ENCODE results near the gene CDK15.

Gene CDK15

DNA sequence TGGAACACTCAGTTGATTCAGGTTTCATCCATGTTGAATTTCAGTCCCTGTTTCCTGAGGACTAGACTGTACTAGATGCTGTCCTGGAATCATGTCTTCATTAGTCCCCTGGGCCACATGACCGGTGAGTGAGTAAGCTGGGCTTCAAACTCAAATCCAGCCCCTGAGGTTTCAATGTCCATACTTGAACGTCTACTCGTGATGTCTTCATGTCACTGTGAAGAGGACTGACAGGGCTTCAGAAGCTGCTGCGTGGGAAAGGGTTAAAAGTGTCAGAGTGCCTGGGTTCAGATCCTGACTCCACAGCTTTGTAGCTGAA lies 101.2 kb downstream of the CDK15 start:
- no peak for DNase-seq (ENCODE audit: low spot score)
- no peak for FAIRE-seq

DNA sequence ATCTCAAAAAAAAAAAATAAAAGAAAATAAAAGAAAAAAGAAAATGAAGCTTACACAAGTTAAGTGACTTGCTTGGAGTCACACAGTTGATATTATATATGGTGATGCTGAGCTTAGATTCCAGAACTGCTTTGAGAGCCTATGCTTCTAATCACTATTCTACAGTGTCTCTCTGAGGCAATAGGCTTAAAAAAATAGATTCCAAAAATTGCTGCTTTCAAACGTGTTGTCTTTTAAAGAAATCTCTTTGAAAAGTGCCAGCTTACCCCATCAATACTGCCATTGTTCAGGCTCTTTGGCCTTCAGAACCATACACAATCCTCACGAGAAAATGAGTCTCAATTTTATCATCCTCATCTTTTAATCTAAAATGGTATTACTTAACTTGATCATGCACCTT lies 102.6 kb downstream of the CDK15 start:
- DNase-seq (ENCODE audit: low spot score) (no peak), FAIRE-seq (no peak)

DNA sequence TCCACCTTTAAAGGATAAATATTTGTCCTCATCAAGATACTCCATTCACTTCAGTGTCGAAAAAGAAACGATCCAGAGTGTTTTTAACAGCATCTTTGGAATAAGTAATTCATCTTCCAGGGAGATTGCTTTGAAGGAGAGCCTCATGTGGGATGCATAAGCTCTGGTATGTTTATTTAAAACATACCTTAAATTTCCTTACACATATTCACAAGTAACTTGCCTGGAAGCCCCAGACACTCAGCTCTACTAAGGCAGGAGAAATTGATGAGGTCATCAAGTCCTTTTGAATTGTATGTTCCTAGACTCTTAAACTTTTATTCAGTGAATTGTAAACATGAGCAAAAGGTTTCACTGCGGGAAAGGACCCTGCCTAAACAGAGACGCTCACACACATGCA lies 103.0 kb downstream of the CDK15 start:
- peak; percentile 30 for DNase-seq (ENCODE audit: low spot score)
- FAIRE-seq: no peak

DNA sequence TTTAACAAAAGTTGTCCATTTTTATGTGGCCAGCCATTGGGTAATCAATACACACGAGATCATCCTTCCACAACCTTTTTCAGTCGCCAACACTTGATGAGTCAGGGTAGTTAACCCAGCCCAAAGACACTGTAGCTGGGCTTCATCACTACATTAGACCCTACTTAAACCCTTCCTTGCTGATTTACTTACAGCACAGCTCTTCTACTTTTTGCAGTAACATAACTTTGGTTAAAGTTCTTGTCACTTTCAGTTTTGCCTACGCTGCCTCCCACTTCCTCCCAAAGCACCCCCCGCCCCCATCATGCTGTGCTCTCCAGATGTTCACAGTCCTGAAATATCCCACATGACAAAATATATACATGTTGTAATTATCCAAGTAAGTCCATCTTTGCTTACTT lies 103.6 kb downstream of the CDK15 start:
- no peak for DNase-seq (ENCODE audit: low spot score)
- FAIRE-seq: no peak

DNA sequence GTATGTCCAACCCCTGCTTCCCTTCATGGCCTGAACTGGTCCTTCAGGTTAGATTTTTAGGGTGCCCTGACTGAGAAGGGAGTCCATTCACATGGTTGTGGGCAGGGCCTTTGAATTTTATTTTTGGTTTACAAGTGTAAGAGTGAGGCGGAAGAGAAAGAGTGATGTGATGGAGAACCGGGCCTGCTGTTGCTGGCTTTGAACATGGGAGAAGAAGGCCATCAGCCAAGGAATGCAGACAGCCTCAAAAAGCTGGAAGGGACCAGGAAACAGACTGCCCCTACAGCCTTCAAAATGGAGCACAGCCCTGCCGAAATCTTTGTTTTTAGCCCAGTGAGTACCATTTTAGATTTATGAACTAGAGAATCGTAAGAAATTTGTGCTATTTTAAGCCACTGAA lies 105.0 kb downstream of the CDK15 start:
- DNase-seq (ENCODE audit: low spot score): no peak
- no peak for FAIRE-seq

DNA sequence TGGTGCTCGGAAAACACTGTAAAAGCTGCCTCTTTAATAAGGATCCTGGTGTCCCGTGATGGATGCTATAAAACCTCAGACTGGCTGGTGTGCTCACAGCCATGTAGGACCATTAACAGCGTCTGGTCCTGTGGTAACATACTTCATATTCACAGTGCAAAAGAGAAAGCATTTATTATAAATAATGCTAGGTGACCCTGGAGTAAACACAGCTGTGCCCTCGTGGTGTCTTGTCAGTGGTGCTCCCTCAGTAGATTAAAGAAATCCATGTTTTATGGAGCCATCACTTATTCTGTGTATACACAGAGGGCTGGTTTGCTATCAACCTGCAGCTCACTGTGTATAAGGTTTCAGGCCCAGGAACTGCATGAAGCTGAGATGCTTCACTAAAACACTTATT lies 106.9 kb downstream of the CDK15 start:
- DNase-seq (ENCODE audit: low spot score): no peak
- no peak for FAIRE-seq

DNA sequence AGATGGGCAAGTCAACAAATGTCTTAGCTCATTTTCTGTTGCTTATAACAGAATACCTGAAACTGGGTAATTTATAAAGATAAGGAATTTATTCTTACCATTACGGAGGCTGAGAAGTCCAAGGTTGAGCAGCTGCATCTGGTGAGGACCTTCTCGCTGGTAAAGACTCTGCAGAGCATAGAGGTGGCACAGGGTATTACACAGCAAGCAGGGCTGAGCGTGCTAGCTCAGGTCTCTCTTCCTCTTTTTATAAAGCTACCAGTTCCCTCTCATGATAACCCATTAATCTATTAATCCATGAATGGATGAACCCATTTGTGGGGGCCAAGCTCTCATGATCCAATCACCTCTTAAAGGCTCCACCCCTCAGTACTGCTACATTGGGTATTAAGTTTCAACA lies 109.1 kb downstream of the CDK15 start:
- DNase-seq (ENCODE audit: low spot score): no peak
- FAIRE-seq: no peak

DNA sequence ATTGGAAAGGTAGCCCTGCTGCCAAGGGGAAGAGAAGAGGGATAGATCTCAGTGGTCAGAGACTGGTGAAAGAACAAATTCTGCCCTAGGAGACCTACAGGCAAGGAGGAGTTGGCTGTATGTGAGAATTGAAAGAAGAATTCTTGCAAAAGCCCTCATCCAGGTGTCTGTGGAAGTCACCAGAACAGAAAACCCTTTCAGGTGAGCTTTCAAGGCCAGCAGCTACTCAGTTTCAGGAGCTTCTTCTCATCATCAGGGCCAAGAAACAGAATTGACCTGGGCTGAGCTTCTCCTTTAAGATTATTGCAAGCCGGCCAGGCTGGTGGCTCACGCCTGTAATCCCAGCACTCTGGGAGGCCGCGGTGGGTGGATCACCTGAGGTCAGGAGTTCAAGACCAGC lies 110.2 kb downstream of the CDK15 start:
- FAIRE-seq (no peak), DNase-seq (ENCODE audit: low spot score) (no peak)

DNA sequence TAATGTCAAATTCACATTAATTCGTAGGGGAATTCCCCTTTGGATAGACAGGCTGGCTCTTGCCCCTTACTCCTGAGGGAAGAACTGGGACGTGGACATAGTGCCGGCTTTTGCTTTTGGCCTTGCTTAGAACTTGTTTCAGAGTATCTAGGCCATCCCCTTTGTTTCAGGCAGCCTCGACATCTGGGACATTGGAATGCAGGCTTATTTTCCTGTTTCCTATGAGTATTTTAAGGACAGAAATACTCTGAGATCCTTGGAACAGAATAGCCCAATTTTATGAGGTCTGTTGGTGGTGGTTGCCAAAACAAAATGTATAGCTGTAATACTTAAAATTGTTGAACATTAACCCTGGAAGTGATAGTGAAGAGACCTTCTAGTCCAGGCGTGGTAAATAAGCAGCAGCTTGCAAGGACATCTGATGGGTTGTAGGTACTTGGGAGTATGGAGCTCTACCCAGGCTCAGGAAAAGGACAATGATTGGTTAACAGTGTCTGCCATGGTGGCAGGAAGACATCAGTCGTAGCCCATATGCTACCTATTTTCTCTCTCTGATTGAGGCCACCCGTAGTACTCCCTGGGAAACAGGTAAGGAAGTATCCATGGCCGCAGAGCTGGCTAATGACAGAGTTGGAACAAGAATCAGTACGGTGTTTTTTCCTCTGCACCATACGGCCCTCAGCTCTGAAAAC lies 112.4 kb downstream of the CDK15 start:
- no peak for DNase-seq (ENCODE audit: low spot score)
- FAIRE-seq: no peak

DNA sequence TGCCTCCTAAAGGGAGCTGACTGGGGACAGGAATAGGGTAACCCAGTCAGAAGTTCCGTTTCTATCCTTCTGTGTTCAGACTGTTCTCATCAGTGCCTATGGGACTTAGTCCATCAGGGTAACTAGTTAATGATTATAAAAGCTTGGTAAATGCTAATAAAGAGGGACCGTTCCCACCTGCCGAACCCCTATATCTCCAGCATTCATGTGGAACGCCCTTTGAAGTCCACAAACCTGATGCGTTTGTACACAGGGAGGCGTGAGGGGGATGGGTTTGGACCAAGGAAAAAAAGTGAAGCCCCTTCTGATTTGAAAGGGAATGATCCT lies 112.9 kb downstream of the CDK15 start:
- DNase-seq (ENCODE audit: low spot score) (no peak), FAIRE-seq (no peak)

DNA sequence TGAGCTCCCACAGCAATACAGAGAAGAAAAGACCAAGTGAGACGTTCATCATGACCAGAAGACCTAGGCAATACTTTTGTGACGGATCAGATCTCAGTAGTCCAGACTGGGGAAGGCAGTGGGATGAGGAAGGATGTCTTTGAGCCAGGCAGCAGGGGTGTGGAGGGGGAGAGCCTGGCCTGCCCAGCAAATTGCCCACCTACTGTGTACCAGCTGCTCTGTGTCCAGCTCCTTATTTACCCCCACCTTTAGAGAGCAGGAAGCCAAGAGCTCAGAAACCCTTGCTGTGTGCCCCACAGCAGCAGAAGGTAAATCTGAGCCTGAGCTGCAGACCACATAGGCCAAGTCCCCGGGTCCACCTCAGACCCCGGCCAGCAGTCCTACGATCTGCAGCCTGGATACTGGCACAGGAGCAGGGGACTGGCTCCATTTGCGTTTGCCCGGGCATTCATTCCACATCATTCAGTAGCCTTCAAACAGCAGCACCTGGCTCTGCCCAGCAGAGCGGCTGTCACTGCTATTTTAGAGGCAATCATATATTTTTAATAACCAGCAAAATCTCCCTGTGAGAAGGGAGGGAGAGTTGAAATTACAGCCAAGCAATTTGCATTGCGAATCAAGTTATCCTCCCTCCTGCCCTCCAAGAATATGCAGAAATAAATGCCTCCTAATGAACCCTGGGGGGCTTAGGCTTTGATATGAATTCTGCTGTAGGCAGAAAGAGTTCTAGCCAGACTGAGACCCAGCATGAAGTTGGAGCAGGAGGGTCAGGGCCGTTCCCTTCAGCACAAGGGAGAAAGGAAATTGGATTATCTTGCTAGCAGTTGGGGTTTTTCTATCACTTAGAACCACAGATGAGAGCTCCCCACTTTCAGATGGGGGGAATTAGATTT lies 117.3 kb downstream of the CDK15 start:
- DNase-seq (ENCODE audit: low spot score): no peak
- FAIRE-seq: no peak

DNA sequence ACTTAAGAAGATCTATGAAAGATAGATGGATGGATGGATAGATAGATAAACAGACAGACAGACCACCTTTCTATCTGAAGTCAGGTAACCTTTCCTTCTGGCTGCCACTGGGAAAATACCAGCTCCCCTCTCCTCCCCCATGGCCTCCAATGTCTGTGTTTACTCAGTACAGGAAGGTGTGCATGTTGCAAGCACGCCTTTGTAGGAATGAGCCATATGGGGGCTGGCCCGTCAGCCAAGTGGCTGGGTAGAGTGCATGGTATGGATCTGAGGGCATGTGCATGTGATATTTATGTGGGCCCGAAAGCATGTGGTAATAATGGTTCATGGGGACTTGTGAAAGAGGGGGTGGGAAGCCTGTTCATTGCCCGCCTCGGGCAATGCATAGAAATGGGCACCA lies 118.1 kb downstream of the CDK15 start:
- FAIRE-seq (no peak), DNase-seq (ENCODE audit: low spot score) (no peak)

DNA sequence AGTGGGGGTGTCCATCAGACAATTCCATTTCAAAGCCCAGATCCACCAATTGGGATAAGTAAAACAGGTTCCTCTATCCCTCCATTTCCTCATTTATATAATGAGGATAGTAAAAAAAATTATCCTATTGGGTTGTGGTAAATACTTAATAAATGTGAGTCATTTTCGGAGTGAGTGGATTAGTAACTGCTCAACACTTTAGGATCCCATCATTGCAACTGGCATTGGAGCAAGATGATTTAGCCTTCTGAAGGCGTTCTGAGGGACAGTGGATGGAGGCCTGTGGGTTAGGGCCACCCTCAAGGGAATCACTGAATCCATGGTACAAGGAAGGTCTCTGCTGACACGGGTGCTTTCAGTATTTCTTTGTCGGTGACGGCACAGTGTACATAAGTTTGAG lies 118.7 kb downstream of the CDK15 start:
- no peak for FAIRE-seq

DNA sequence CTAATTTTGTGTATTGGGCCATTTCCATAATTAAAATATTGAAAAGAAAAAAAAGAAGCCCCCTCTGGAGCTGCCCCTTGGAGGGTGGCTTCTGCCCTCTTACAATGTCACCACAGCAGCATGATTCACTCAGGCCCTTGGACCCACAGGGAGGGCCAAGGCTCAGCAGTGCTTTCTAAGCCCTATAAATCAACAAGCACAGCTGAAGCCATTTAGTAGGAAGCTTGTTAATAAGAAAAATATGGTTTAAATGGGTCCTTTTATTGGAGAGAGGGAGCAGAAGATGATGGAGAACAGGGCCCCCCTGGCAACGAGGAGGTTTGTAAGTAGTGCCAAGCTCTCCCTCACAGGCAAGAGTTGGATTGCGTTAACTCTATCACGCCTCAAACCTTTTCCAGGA lies 119.7 kb downstream of the CDK15 start:
- FAIRE-seq (no peak), DNase-seq (ENCODE audit: low spot score) (no peak)

More for the DNA sequence above, 118.7 kb downstream of the CDK15 start:
- DNase-seq (ENCODE audit: low spot score): no peak

DNA sequence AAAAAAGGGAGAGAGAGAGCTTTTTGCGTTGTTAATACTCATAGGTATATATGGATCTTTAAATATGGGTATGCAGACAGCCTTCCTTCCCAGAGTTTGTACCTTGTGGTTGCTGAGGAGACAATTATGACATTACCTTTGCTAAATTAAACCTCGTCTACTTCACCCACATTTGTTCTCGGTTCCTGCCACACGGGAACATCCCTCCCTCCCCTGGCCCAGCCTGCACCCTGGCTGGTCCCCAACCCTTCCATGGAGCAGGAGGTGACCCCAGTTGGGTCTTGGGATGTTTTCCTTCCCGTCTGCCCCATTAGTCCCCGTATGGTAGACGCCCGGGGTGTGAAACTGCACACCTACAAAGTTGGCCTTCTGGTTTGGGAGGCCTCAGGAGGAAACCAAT lies 122.0 kb downstream of the CDK15 start:
- DNase-seq (ENCODE audit: low spot score) (no peak), FAIRE-seq (no peak)

DNA sequence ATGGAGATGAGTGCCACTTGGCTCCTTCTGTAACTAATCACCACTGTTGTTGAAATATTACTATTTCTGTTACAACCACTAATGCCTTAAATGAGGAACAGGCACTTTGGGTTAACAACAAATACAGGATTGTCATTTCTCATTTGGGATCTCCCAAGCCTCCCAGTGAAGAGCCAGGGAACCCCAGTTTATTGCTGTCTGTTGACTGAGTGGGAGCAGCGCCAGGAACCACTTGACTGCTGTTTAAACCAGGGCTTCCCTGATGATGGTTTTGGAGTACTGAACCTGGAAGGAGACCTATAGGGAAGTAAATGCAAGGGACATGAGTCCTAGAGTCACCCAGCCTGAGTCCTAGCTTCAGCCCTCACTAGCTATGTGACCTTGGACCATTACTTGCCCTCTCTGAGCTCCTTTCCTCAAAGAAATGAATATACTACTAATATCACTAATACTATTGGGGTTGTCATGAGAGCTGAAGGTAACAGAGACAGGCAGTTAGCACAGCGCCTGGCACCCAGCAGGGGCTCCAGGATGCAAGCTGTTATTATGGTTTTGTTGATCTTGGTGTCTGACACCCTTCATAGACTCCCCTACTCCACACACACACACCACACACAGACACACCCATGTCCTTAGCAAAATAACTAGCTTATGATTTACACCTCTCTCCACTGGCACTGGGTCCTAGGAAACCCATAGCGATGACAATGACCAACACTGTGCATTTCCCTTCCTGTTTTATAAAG lies 123.1 kb downstream of the CDK15 start:
- DNase-seq (ENCODE audit: low spot score) (no peak), FAIRE-seq (no peak)

DNA sequence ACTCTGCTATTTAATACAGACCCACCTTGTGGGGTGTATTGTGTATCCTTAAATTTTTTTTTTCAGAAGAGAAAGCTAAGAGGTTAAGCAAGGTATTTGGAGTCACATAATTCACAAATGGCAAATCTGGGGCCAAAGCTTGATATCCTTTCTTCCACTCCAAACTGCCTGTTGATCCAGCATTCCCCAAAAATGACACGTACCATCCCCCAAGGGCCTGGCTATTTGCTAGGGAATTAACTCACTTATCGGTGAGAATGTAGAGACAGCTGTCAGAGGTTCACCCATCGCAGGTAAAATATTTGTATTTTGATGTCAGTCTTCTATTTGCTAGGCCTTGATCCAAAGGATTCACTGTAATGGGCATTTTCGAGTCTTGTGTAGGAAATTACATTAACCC lies 123.7 kb downstream of the CDK15 start:
- FAIRE-seq (no peak), DNase-seq (ENCODE audit: low spot score) (no peak)

DNA sequence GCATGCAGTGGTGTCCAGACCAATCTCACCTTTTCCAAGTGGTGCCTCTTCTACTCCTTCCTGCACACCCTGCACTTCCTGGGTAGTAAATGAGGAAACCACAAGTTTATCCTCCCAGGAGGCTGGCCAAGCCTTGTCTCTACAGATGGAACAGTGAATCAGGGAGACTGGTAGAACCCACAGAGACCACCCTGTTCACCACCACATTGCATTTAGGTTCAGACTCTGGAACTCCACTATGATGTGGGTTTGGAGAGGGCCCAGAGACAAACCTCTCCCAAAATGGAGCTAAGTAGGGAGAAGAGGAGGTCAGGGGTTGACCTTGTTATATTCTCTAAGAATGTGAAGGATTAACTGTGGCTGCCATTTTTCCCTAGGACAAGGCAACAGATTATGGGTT lies 124.5 kb downstream of the CDK15 start:
- no peak for DNase-seq (ENCODE audit: low spot score)

DNA sequence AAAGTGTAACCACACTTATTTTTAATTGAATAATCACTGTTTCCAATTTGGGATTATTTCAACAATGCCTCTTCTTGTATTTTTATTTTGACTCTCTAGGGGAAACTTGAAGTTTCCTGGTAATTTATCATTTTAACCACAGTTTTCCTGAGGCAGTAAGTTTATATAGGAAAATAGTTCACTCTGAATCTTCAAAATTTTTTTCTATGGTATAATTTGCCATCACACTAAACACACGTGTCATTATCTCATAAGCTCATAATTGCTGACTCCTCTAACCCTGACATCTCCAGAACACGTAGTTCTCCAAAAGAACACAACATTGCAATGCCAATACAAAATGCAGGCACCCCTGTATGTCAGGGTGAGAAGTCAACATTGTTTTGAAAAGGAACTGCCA lies 125.1 kb downstream of the CDK15 start:
- DNase-seq (ENCODE audit: low spot score) (no peak), FAIRE-seq (no peak)

More for the DNA sequence above, 124.5 kb downstream of the CDK15 start:
- FAIRE-seq: no peak

DNA sequence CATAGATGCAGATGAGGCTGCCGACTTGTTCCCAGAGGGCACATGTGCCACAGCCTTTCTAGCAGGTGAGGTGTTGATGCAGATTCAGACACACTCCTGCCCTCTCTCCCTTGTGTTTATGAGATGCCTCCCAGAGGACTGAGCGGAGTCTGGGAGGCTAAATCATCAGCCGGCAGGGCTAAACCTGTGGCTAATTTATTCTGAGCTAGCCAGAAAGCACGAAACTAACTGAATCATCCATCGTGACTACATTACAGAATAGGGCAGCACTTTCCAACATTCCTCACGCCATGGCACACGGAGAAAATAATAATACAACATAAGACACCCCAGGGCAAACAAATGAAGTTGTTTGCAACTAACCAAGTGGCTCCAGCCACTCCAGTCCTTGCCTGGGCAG lies 125.6 kb downstream of the CDK15 start:
- DNase-seq (ENCODE audit: low spot score) (no peak), FAIRE-seq (no peak)

DNA sequence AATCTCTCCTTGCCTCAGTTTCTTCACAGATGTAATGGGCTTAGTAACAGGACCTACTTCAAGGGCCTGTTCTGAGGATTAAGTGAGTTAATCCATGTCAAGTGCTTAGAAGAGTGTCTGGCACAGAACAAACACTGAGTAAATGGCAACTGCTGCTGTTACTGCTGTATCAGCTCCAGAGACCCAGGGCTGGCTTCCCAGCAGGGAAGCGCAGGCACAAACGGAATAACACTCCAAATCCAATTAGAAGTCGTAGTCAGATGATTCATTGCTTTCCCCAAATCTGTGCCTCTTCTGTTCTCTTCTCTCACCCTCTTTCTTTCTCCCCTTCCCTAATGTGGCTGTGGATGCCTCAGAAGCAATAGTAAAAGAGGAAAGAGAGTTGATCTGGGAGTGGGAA lies 126.2 kb downstream of the CDK15 start:
- FAIRE-seq (no peak), DNase-seq (ENCODE audit: low spot score) (no peak)

DNA sequence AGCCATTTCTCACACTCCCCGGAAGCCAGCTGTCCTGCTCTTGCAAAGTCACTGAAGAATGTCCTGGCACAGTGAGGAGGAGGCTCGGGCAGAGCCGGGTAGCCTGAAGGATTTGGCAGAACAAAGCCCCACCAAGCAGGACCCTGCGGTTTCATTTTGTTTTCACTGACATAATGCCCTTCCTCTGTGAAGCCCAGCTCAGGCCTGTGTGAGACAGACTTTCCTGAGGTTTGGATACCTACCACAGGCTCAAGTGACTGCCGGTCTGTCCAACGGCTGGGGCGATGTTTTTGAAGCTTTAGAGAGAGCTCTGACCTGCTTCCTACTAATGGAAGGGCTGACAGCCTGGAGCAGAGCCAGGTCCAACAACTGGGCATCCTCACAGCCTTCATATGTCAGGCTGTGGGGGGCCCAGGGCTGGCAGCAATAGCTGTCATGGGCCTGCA lies 127.5 kb downstream of the CDK15 start:
- DNase-seq (ENCODE audit: low spot score) (no peak), FAIRE-seq (no peak)

DNA sequence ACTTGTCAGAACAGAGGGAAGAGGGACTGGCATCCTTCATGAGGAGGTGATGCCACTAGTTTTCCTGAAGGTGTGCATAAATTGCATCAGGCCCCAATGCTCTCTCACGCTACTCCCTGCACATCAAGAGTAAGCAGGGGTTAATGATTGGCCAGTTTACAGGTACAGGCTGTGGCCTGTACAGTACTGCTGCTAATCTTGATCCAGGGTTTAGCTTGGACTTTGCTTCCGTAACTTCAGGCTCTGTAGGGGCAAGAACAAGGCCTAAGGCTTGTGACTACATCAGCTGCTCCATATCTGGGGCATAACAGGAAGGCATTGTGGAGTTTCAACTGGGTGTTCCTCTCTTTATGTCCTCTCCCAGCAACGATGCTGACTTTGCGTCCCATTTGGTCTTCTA lies 130.5 kb downstream of the CDK15 start:
- no peak for DNase-seq (ENCODE audit: low spot score)
- no peak for FAIRE-seq
